HG02938 (cell line): ENCODE results near the gene PLIN3.
"Not testable (repeated sequence)": the region's sequence is repeated elsewhere in the genome, so short reads cannot be mapped to it uniquely, and the experiment has no call there.

Experiments used
- ATAC-seq: cut with Tn5 transposase; IDR thresholded peaks from one replicate; pipeline ENCODE4 v1.9.1; 2021; ENCODE audit warnings: mild to moderate bottlenecking, moderate library complexity; ENCODE audit not compliant: unreplicated experiment

The PLIN3 gene

GRCh38 chr19:4814625-4815425, 52.6 kb downstream of the PLIN3 start:
- no peak for ATAC-seq

- no peak for ATAC-seq
These were observed 55.9 kb downstream of the PLIN3 start for GRCh38 chr19:4811328-4812131.

- ATAC-seq, result no peak
These were observed 60.3 kb downstream of the PLIN3 start for GRCh38 chr19:4807188-4807587.

- no peak for ATAC-seq
These were observed 61.1 kb downstream of the PLIN3 start for GRCh38 chr19:4806384-4806783.

GRCh38 chr19:4805140-4805539, 62.3 kb downstream of the PLIN3 start:
- ATAC-seq, result not testable (repeated sequence)

GRCh38 chr19:4803736-4804695, 63.5 kb downstream of the PLIN3 start:
- no peak for ATAC-seq

GRCh38 chr19:4802711-4803110, 64.8 kb downstream of the PLIN3 start:
- ATAC-seq, result no peak

- ATAC-seq, result no peak
These were observed 66.3 kb downstream of the PLIN3 start for GRCh38 chr19:4801085-4801619.

- no peak for ATAC-seq
These were observed 66.8 kb downstream of the PLIN3 start for GRCh38 chr19:4800591-4801081.

- ATAC-seq, result no peak
These were observed 72.1 kb downstream of the PLIN3 start for GRCh38 chr19:4795400-4795799.

GRCh38 chr19:4794971-4795370, 72.5 kb downstream of the PLIN3 start:
- ATAC-seq, result no peak

GRCh38 chr19:4793278-4793677, 74.2 kb downstream of the PLIN3 start:
- ATAC-seq, result not testable (repeated sequence)

- not testable (repeated sequence) for ATAC-seq
These were observed 74.6 kb downstream of the PLIN3 start for GRCh38 chr19:4792866-4793195.

- not testable (repeated sequence) for ATAC-seq
These were observed 75.2 kb downstream of the PLIN3 start for GRCh38 chr19:4792019-4792865.

- ATAC-seq, result peak; percentile 94
These were observed 76.1 kb downstream of the PLIN3 start, which contains the start of gene FEM1A for GRCh38 chr19:4791183-4792018. FEM1A (plus strand) TSS chr19:4791734; CDS start chr19:4791855, 121 bp downstream.
